ENCODE data around the gene EOLA1.
A peak's percentile ranks its signal among the peaks of the same experiment; 100 is the strongest.
"Not testable (repeated sequence)": the region's sequence is repeated elsewhere in the genome, so short reads cannot be mapped to it uniquely, and the experiment has no call there.

EOLA1 gene

DNA sequence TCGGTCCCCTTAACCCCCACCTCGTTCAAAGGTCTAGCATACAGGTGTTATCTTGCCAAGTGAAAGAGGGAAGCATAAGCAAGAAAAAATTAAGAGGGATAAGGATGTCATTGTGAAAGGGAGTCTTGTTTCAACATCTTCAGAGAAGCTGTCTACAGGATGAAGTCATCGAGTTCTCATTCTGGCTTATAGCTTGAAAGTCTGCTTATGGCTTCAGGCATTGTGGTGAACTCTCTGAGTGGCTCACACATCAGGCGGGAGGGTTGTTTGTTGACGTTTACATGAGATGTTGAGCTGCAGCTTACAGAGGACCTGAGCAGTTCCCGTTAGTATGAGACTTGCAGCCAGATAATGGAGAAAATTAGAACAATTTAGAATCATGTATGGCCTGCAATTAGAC is 29.9 kb downstream of the EOLA1 start:
- no peak overlapping the region for H3K4me3 Mint-ChIP-seq
- H3K36me3 Mint-ChIP-seq (ENCODE audit: low read depth) = no peaks in the 10 kb centered on the region
- no peak for DNase-seq (ENCODE audit: low spot score)
- no peaks in the 10 kb centered on the region for H3K27me3 Mint-ChIP-seq (ENCODE audit: low read depth)
- no peaks in the 10 kb centered on the region for H3K9me3 Mint-ChIP-seq
- peaks cover 18% of the 10 kb centered on the region for H3K4me1 Mint-ChIP-seq (ENCODE audit: low read depth)
- no peak overlapping the region for H3K27ac Mint-ChIP-seq

DNA sequence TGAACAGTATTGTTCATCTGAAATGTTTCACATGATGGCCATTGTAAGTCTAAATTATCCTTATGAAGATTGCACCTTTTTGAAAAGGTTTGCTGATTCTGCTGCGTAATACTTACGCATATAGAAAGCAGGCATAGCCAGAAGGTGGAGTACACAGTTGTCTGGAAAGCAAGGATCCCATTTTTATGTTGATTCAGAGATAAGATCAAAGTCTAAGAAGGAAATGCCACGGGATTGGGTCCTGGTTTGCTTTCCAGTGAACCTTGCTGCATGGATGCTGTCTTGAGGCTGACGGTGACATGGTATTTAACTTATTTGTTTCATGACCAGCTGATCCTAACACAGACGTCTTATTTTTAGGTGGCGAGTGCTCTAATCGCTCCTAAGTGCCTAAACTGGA is 31.0 kb downstream of the EOLA1 start:
- no peak overlapping the region for H3K4me3 Mint-ChIP-seq
- H3K27me3 Mint-ChIP-seq (ENCODE audit: low read depth) = no peaks in the 10 kb centered on the region
- no peak for DNase-seq (ENCODE audit: low spot score)
- no peaks in the 10 kb centered on the region for H3K36me3 Mint-ChIP-seq (ENCODE audit: low read depth)
- H3K27ac Mint-ChIP-seq = no peak overlapping the region
- no peaks in the 10 kb centered on the region for H3K9me3 Mint-ChIP-seq
- H3K4me1 Mint-ChIP-seq (ENCODE audit: low read depth) = peaks cover 18% of the 10 kb centered on the region

DNA sequence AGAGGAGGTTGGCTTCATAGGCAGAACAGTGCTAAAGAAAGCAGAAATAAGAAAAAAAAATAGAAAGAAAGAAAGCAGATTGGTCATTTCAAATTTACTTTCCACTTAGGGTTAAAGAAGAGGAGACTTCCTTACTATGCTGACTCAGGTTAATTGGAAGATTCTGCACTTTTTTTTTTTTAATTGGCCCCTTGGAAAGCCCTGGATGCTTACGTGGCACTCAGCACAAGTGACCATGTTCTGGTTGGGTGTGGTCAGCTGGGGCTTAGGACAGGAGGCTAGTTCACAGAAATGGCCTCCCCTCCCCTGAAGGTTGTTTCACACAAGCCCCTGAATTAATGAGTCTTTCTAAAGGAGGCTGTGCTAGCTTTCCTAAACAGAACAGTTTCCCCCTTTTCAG is 31.9 kb downstream of the EOLA1 start:
- H3K27ac Mint-ChIP-seq = peak overlapping the region; percentile 90
- peaks cover 18% of the 10 kb centered on the region for H3K4me1 Mint-ChIP-seq (ENCODE audit: low read depth)
- H3K36me3 Mint-ChIP-seq (ENCODE audit: low read depth) = no peaks in the 10 kb centered on the region
- H3K4me3 Mint-ChIP-seq = peak overlapping the region; percentile 65
- H3K27me3 Mint-ChIP-seq (ENCODE audit: low read depth) = no peaks in the 10 kb centered on the region
- no peaks in the 10 kb centered on the region for H3K9me3 Mint-ChIP-seq
- no peak for DNase-seq (ENCODE audit: low spot score)

DNA sequence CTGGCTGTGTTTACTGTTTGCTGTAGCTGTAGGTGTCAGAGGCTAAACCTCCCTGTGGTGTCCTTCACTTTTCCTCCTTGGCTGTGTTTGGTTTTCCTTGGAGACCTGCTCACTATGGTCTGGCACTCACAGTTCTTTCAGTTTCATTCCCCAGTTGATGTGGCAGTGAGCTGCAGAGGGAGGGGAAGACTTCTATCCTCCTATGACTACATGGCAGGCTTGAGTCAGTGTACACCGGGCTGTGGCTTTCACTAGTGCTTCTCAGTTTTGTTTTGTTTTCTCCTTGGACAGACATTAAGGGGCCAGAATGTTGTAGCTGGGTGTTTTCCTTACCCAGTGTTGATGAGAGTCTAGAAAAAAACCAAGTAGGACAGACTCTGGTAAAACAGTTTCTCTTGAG is 32.6 kb downstream of the EOLA1 start:
- H3K27me3 Mint-ChIP-seq (ENCODE audit: low read depth) = not testable (repeated sequence)

DNA sequence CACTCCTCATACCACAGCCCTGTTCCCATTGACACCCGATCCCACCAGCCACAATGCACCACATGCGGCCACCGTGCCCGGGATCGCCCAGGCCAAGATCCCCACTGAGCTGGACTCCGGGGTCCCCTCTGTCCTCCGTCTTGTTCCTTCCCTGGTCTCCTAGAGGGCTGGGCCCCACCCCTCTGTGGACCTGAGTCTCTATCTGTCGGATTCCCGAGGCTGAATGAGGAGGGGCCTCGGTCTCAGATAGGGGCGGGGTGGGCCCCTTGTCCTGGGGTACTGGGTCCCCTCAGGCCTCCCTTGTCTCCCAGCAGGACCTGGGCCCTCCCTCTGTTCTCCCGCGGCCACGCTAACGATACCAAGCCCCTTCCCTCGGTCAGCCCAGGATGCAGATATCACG is 44.8 kb downstream of the EOLA1 start:
- not testable (repeated sequence) for H3K9me3 Mint-ChIP-seq; DNase-seq (ENCODE audit: low spot score); H3K4me3 Mint-ChIP-seq; H3K27me3 Mint-ChIP-seq (ENCODE audit: low read depth); H3K4me1 Mint-ChIP-seq (ENCODE audit: low read depth); H3K27ac Mint-ChIP-seq; H3K36me3 Mint-ChIP-seq (ENCODE audit: low read depth)

More for the DNA sequence above, 32.6 kb downstream of the EOLA1 start:
- not testable (repeated sequence) for H3K36me3 Mint-ChIP-seq (ENCODE audit: low read depth); H3K27ac Mint-ChIP-seq; H3K4me3 Mint-ChIP-seq; H3K9me3 Mint-ChIP-seq; DNase-seq (ENCODE audit: low spot score)
- peaks cover 18% of the 10 kb centered on the region for H3K4me1 Mint-ChIP-seq (ENCODE audit: low read depth)

DNA sequence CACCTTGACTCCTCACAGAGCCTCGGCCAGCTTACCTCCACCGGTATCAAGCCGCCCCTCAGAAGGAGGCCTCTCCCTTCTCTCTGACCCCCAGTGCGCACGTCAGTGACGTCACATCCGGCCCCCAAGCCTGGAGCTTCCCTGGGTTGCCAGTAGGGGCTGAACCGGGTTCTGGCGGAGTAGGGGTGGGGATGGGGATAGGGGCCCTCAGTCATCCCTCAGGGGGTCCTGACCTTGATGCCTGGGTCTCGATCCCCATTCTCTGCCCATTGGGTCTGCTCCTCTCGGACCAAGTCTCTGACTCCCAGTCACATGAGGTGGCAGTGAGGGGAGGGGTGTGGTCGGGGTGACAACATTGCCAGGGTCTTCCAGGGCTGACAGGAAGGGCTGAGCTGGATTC is 46.5 kb downstream of the EOLA1 start, which contains the start of gene MAGEA9B:
MAGEA9B (minus strand) TSS at position 101 of the 400 bp plus-strand sequence. CDS start 4,280 bp downstream, outside the sequence.
- H3K36me3 Mint-ChIP-seq (ENCODE audit: low read depth); H3K27ac Mint-ChIP-seq; H3K4me1 Mint-ChIP-seq (ENCODE audit: low read depth); DNase-seq (ENCODE audit: low spot score); H3K27me3 Mint-ChIP-seq (ENCODE audit: low read depth); H3K9me3 Mint-ChIP-seq; H3K4me3 Mint-ChIP-seq: not testable (repeated sequence)

DNA sequence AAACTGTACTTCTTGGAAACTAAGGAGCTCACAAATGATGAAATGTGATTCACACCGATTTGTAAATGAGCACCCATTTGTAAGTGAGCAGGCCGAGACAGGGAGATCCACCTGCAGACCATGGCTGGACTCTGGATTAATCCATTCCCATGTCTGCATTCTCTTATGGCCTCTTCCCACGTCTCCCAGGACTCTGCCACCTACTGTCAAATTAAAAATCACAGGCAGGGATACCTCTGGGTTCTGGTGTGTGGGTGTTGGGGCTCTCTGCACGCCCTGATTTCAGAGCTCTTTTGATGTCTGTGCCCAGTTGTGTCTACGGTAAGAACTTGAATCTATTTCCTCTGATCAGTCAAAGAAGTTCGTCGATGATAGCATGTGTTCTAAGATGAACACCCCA is 50.2 kb downstream of the EOLA1 start:
- not testable (repeated sequence) for H3K27ac Mint-ChIP-seq; H3K4me3 Mint-ChIP-seq; H3K36me3 Mint-ChIP-seq (ENCODE audit: low read depth); DNase-seq (ENCODE audit: low spot score); H3K9me3 Mint-ChIP-seq; H3K4me1 Mint-ChIP-seq (ENCODE audit: low read depth); H3K27me3 Mint-ChIP-seq (ENCODE audit: low read depth)

DNA sequence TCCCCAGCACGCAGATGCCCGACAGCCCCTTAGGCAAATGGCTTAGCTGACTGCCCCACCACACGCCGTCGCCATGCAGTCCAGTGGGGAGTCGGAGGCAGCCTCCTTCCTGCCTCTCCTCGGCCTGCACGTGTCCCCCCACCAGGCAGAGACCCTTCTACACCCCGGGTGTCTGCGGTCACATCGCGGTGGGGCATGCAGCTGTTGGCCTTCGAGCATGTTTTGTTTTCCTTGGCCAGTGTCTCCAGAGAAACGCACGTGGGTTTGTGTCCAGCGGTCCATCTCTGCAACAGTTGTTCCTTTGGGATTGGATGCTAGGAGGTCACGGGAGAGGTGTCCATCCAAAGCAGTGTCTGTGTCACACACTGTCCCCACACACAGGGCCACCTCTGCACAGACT is 54.4 kb downstream of the EOLA1 start, which contains the start of gene HSFX2:
HSFX2 (minus strand) TSS at position 101 of the 400 bp plus-strand sequence. CDS start 614 bp downstream, outside the sequence.
- H3K4me3 Mint-ChIP-seq; H3K9me3 Mint-ChIP-seq; H3K4me1 Mint-ChIP-seq (ENCODE audit: low read depth); H3K27me3 Mint-ChIP-seq (ENCODE audit: low read depth); H3K27ac Mint-ChIP-seq; H3K36me3 Mint-ChIP-seq (ENCODE audit: low read depth); DNase-seq (ENCODE audit: low spot score): not testable (repeated sequence)

DNA sequence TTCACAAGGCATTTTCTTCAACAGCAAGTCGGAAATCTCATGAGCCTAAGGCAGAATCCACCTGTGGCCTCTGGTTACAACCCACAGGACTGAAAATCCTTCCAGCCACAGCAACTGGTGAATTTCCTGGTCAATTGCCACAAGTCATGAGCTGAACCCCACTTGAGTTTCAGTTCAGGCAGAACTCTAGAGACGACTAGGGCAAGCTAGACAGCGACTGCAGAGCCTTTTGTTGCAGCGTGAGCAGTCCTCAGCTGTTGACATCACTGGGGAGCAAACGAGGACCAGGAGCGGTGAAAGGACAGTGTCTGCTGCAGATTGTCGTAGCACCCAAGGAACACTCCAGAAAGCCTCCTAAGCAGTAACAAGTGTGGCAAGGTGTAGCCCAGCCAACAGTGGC is 55.1 kb downstream of the EOLA1 start:
- H3K9me3 Mint-ChIP-seq; DNase-seq (ENCODE audit: low spot score); H3K4me1 Mint-ChIP-seq (ENCODE audit: low read depth); H3K4me3 Mint-ChIP-seq; H3K36me3 Mint-ChIP-seq (ENCODE audit: low read depth); H3K27me3 Mint-ChIP-seq (ENCODE audit: low read depth); H3K27ac Mint-ChIP-seq: not testable (repeated sequence)
